IMR-90 (cell line): ENCODE results near the gene THSD7B. TPM values are rescaled to one million over a fixed set of nuclear protein-coding genes. Genes with fewer than 3 reads are reported as not detected.

Source experiments
- ATAC-seq: fragments of 200-7000 bp; cut with Tn5 transposase; 2 replicates; pipeline ENCODE4 v1.9.1; 2020; ENCODE audit warnings: low read depth, mild to moderate bottlenecking, moderate library complexity
- BruUV-seq: library from RNA; stranded (reverse); fragments of 400-500 nt; replicated peaks from 2 replicates; lab custom pipeline; 2021; lab: Mats Ljungman, UMichigan
- CTCF ChIA-PET: fragments of 300-600 bp; formaldehyde crosslinking; extraction: SDS; loops from one replicate; lab custom pipeline; 2021; ENCODE audit warnings: antibody characterized with exemption; lab: Yijun Ruan, JAX
- POLR2A ChIA-PET: fragments of 300-600 bp; sonication (Branson Sonifier 250); formaldehyde crosslinking; loops from one replicate; lab custom pipeline; 2022; ENCODE audit warnings: antibody characterized with exemption; ENCODE audit not compliant: unreplicated experiment; lab: Charles Lee
- DNase-seq: peaks from one replicate; pipeline ENCODE4 v3.0.0; 2013
- H2AFZ ChIP-seq: replicated peaks from 2 replicates; pipeline ENCODE3; 2013; ENCODE audit warnings: low read length, mild to moderate bottlenecking; ENCODE audit not compliant: poor library complexity
- H2AK5ac ChIP-seq: 2 replicates; pipeline ENCODE4 v1.6.1; 2013; ENCODE audit warnings: low read depth, low read length, inconsistent platforms
- H2AK9ac ChIP-seq: replicated peaks from 2 replicates; pipeline ENCODE3; 2013; ENCODE audit warnings: mild to moderate bottlenecking, low read depth, low read length, moderate library complexity; ENCODE audit not compliant: poor library complexity
- H2BK120ac ChIP-seq: 2 replicates; pipeline ENCODE4 v1.6.1; 2013; ENCODE audit warnings: low read depth, low read length, inconsistent platforms
- H2BK15ac ChIP-seq: 3 replicates; pipeline ENCODE4 v1.6.1; 2013; ENCODE audit warnings: low read depth, low read length, inconsistent platforms
- H2BK20ac ChIP-seq: 2 replicates; pipeline ENCODE4 v1.6.1; 2013; ENCODE audit warnings: low read depth, mild to moderate bottlenecking, inconsistent platforms, low read length, moderate library complexity
- H2BK5ac ChIP-seq: 2 replicates; pipeline ENCODE4 v1.6.1; 2013; ENCODE audit warnings: mild to moderate bottlenecking, low read depth, low read length, inconsistent platforms; ENCODE audit not compliant: poor library complexity, severe bottlenecking
- H3K14ac ChIP-seq: replicated peaks from 2 replicates; pipeline ENCODE4 v1.6.1; 2013; ENCODE audit warnings: low read depth, low read length, inconsistent platforms
- H3K18ac ChIP-seq: 2 replicates; pipeline ENCODE4 v1.6.1; 2013; ENCODE audit warnings: low read depth, low read length, control low read depth
- H3K23ac ChIP-seq: 2 replicates; pipeline ENCODE4 v1.6.1; 2013; ENCODE audit warnings: low read depth, low read length, inconsistent platforms
- H3K27ac ChIP-seq: 2 replicates; pipeline ENCODE4 v1.5.1; 2013; ENCODE audit warnings: mild to moderate bottlenecking, control low read depth, low read length; ENCODE audit not compliant: insufficient read depth
- H3K27me3 ChIP-seq: 2 replicates; pipeline ENCODE4 v1.6.1; 2013; ENCODE audit warnings: low read length; ENCODE audit not compliant: control insufficient read depth, insufficient read depth
- H3K36me3 ChIP-seq: 2 replicates; pipeline ENCODE4 v1.6.1; 2013; ENCODE audit warnings: low read length, mixed read lengths; ENCODE audit not compliant: control insufficient read depth, insufficient read depth
- H3K4ac ChIP-seq: 2 replicates; pipeline ENCODE4 v1.6.1; 2013; ENCODE audit warnings: low read depth, low read length, inconsistent platforms
- H3K4me1 ChIP-seq: 2 replicates; pipeline ENCODE4 v1.6.1; 2013; ENCODE audit warnings: low read length, mixed read lengths; ENCODE audit not compliant: control insufficient read depth, insufficient read depth
- H3K4me2 ChIP-seq: 2 replicates; pipeline ENCODE4 v1.6.1; 2013; ENCODE audit warnings: low read depth, mild to moderate bottlenecking, control low read depth, low read length, moderate library complexity
- H3K4me3 ChIP-seq: 2 replicates; pipeline ENCODE4 v1.5.1; 2013; ENCODE audit warnings: low read depth, mild to moderate bottlenecking, control low read depth, low read length, moderate library complexity; ENCODE audit not compliant: insufficient read depth
- H3K56ac ChIP-seq: 2 replicates; pipeline ENCODE4 v1.6.1; 2013; ENCODE audit warnings: low read length, inconsistent platforms; ENCODE audit not compliant: insufficient read depth; ENCODE audit errors: extremely low read depth
- H3K79me1 ChIP-seq, 2 experiments: 2 replicates each; pipeline ENCODE4 v1.6.1; 2013; ENCODE audit warnings: low read length in 2 of 2, inconsistent platforms in 1 of 2, low read depth in 1 of 2
- H3K9ac ChIP-seq: 2 replicates; pipeline ENCODE4 v1.6.1; 2013; ENCODE audit warnings: low read depth, low read length, control low read depth
- H3K9me1 ChIP-seq: 2 replicates; pipeline ENCODE4 v1.6.1; 2013; ENCODE audit warnings: low read length, inconsistent platforms; ENCODE audit not compliant: insufficient read depth
- H3K9me3 ChIP-seq: 2 replicates; pipeline ENCODE4 v1.6.1; 2013; ENCODE audit warnings: low read length; ENCODE audit not compliant: control insufficient read depth, insufficient read depth
- H4K20me1 ChIP-seq: 2 replicates; pipeline ENCODE4 v1.6.1; 2013; ENCODE audit warnings: low read length, inconsistent platforms; ENCODE audit not compliant: insufficient read depth
- H4K5ac ChIP-seq: 2 replicates; pipeline ENCODE4 v1.6.1; 2013; ENCODE audit warnings: mild to moderate bottlenecking, low read depth, low read length, control low read depth
- H4K8ac ChIP-seq, 2 experiments: 2 replicates each; pipeline ENCODE4 v1.6.1; 2013; ENCODE audit warnings: low read depth in 2 of 2, low read length in 2 of 2, control low read depth in 1 of 2, inconsistent platforms in 1 of 2
- H4K91ac ChIP-seq: 2 replicates; pipeline ENCODE4 v1.6.1; 2013; ENCODE audit warnings: low read depth, low read length, inconsistent platforms; ENCODE audit not compliant: insufficient read depth
- RAD21 ChIP-seq: IDR thresholded peaks from 2 replicates; pipeline ENCODE4 v1.6.1; 2012; ENCODE audit warnings: low read length, improper control_type of control experiment
- RFX5 ChIP-seq: IDR thresholded peaks from 2 replicates; pipeline ENCODE4 v1.8.0; 2012; ENCODE audit warnings: low read depth, mild to moderate bottlenecking, low read length, moderate library complexity
- WGBS, 2 experiments: methylation state at CpG; one replicate each; pipeline versions ENCODE4 v1.1.5 to v1.1.7; 2013; ENCODE audit warnings: missing lambda C conversion rate in 2 of 2; ENCODE audit not compliant: insufficient read length in 1 of 2; ENCODE audit errors: extremely low coverage in 2 of 2; 5-methylcytosine and 5-hydroxymethylcytosine counted together
- dilution Hi-C: fragments of 300-500 bp; cut with HindIII; formaldehyde crosslinking; loops from one replicate; pipeline ENCODE4 v1.14.3; 2018; ENCODE audit warnings: low sequenced_read_pairs; ENCODE audit not compliant: unreplicated experiment
- in situ Hi-C: fragments of 300-500 bp; cut with MboI; formaldehyde crosslinking; loops from 3 replicates; pipeline ENCODE4 v1.14.3; 2019; ENCODE audit warnings: low sequenced_read_pairs, inconsistent platforms, mixed read lengths
- intact Hi-C: fragments of 100-400 bp; cut with micrococcal nuclease; formaldehyde crosslinking; loops from 2 replicates; pipeline ENCODE4 v1.10.0; 2022
- polyA plus RNA-seq, 3 experiments: library from polyadenylated mRNA; depleted of rRNA; stranded (reverse); fragments of >200 nt; gene quantifications; 2 replicates each; pipeline ENCODE4 v1.2.3, GENCODE V29; 2012; ENCODE audit warnings: low replicate concordance in 1 of 3
- total RNA-seq: library from RNA; depleted of rRNA; stranded (reverse); fragments of >200 nt; gene quantifications from 2 replicates; pipeline ENCODE4 v1.2.3, GENCODE V29; 2012
- TF ChIP-seq, protein P1 (sequence below): fragments of 150-350 bp; IDR thresholded peaks from 2 replicates; pipeline ENCODE4 v1.6.1; 2016; ENCODE audit warnings: low read depth, mild to moderate bottlenecking, low read length, moderate library complexity, borderline replicate concordance

The THSD7B gene
- total and polyA plus RNA-seq, 2 of the 4 experiments (the other 2 are of a cell fraction): not detected

DNA sequence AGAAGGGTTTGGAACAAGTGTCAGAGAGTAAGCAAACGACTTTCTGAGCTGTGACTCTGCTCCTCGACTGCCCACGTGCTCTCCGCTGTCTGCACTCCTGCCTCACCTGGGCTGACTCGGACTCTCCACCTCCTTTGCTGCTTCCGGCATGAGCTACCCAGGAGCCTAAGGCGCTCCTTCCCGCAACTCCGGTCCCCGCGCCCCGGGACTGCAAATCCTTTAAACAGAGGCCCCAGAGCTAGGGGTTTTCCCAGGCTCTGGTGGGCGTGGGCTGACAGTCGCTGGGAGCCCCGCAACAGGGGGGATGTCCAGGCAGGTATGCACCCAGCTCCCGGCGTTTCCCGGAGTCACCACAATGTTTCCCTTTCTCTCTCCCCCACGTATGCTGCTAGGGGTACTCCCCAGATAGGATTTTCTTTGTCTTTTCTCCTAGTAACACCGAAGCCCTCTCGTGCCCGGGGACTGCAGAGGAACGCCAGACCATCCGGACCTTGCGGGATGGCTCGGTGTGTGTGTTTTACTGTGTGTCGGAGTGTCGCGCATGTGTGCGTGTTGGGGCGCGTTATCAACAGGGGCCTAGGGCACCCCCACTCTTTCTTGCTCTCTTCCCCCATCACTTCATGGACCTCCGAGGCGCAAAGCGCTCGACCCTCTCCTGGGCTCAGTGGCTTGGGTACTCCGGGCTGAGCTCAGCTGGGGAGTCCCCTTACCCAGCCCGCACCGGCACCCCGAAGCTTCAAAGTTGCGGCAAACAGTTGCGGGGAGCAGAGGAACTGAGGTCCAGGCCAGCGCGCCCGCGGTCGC is 691 bp upstream of the THSD7B start:
- intact Hi-C loops (no loop called here), dilution Hi-C loops (no loop called here), in situ Hi-C loops (no loop called here)
- no peak for TF ChIP-seq RAD21
- no peak for TF ChIP-seq RFX5
- TF ChIP-seq, protein P1, sequence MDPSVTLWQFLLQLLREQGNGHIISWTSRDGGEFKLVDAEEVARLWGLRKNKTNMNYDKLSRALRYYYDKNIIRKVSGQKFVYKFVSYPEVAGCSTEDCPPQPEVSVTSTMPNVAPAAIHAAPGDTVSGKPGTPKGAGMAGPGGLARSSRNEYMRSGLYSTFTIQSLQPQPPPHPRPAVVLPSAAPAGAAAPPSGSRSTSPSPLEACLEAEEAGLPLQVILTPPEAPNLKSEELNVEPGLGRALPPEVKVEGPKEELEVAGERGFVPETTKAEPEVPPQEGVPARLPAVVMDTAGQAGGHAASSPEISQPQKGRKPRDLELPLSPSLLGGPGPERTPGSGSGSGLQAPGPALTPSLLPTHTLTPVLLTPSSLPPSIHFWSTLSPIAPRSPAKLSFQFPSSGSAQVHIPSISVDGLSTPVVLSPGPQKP: no peak
- no peak overlapping the region for H3K18ac ChIP-seq
- no peak overlapping the region for H4K8ac ChIP-seq
- no peak overlapping the region for H2BK120ac ChIP-seq
- no peak for DNase-seq
- no peak overlapping the region for H3K14ac ChIP-seq
- H3K27me3 ChIP-seq: no peaks in the 10 kb centered on the region
- H2BK20ac ChIP-seq: no peak overlapping the region
- H3K9ac ChIP-seq: no peak overlapping the region
- no peak overlapping the region for H3K56ac ChIP-seq
- no peak overlapping the region for H2AFZ ChIP-seq
- no peak overlapping the region for H3K4ac ChIP-seq
- H3K4me2 ChIP-seq: no peak overlapping the region
- POLR2A ChIA-PET: no interaction called here
- no peak overlapping the region for H3K27ac ChIP-seq
- H4K5ac ChIP-seq: no peak overlapping the region
- H2BK15ac ChIP-seq: no peak overlapping the region
- ATAC-seq: no peak
- no TSS peak for BruUV-seq
- no peak overlapping the region for H3K23ac ChIP-seq
- H3K4me3 ChIP-seq: no peak overlapping the region
- no peak overlapping the region for H4K91ac ChIP-seq
- H3K4me1 ChIP-seq: no peaks in the 10 kb centered on the region
- H3K9me1 ChIP-seq: no peaks in the 10 kb centered on the region
- H2BK5ac ChIP-seq: no peak overlapping the region
- WGBS, 2 experiments: 6% methylated on average over 11 of the region's 47 CpGs; no CpG with 5 or more reads in 1 of the 2 experiments
- CTCF ChIA-PET: no interaction called here
- H4K20me1 ChIP-seq: no peaks in the 10 kb centered on the region
- H3K36me3 ChIP-seq: no peaks in the 10 kb centered on the region
- peaks cover 12% of the 10 kb centered on the region for H3K9me3 ChIP-seq
- H2AK9ac ChIP-seq: no peak overlapping the region
- no peak overlapping the region for H2AK5ac ChIP-seq
- H3K79me1 ChIP-seq: no peaks in the 10 kb centered on the region
